AG04450 (cell line): Measurements from ENCODE around the gene MMP24OS. TPM values are rescaled to one million over a fixed set of nuclear protein-coding genes. Genes with fewer than 3 reads are reported as not detected.

Experiments used
- CTCF ChIA-PET: fragments of 300-600, 350-600 bp; formaldehyde crosslinking; extraction: SDS; loops from one replicate; lab custom pipeline; 2022; ENCODE audit warnings: antibody characterized with exemption, inconsistent platforms; lab: Charles Lee
- POLR2A ChIA-PET: fragments of 350-600 bp; formaldehyde crosslinking; extraction: SDS; loops from one replicate; lab custom pipeline; 2021; ENCODE audit warnings: antibody characterized with exemption, inconsistent platforms; lab: Yijun Ruan, JAX
- DNase-seq: peaks from one replicate; pipeline ENCODE4 v3.0.0-alpha.2; 2011; ENCODE audit warnings: low read depth, low spot score
- H3K27ac ChIP-seq: one replicate; pipeline ENCODE4 v1.5.1; 2012; ENCODE audit warnings: low read depth, low read length, control low read depth
- H3K27me3 ChIP-seq: one replicate; pipeline ENCODE4 v1.6.0; 2012; ENCODE audit warnings: low read length; ENCODE audit not compliant: control insufficient read depth, insufficient read depth
- H3K4me3 ChIP-seq: 2 replicates; pipeline ENCODE4 v1.5.1; 2011; ENCODE audit warnings: mild to moderate bottlenecking, low read depth, low read length, control low read depth
- H3K9me3 ChIP-seq: 2 replicates; pipeline ENCODE4 v1.5.1; 2012; ENCODE audit warnings: low read length; ENCODE audit not compliant: control insufficient read depth, insufficient read depth
- polyA plus RNA-seq: library from polyadenylated mRNA; depleted of rRNA; stranded (reverse); fragments of >200 nt; gene quantifications from 2 replicates; pipeline ENCODE4 v1.2.3, GENCODE V29; 2011
- TF ChIP-seq, protein P1 (sequence below): IDR thresholded peaks from 2 replicates; pipeline ENCODE4 v1.5.1; 2011; ENCODE audit warnings: low read depth, low read length, control low read depth, inconsistent platforms

MMP24OS gene
- polyA plus RNA-seq, 1 experiment: 35.3 TPM

DNA sequence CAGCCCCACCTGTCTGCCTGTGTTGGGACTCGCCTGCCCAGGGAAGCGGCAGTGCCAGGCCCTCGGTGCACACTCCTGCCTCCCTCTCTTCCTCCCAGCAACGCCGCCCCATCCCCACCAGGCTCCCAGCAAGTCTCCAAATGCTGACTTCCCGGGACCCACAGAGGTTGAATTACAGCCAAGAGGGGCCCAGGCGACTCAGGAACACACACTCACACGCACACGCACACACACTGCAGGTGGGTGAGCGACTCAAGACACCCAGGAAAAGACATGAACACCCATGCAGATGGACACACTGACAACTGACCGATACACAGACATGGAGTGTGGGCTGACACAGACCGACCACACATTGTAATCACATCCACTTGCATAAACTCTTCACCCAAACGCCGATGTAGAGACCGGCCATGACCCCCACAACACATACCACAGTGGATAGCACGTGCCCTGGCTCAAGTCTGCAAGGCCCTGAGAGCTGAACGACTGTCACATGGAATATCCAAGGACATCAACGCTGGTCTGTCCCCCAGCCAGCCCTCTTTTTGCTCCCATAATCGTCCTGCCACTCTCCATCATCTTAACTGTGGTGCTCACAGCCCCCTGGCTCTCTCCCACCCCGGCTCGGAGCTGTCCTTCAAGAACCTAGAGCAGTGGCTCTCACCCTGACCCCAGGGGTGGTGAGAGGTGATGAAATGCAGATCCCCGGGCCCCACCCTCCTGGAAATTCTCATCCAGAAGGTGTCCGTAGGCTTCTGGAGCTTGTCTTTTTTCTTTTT, 14.8 kb upstream of the MMP24OS start:
- TF ChIP-seq, protein P1, sequence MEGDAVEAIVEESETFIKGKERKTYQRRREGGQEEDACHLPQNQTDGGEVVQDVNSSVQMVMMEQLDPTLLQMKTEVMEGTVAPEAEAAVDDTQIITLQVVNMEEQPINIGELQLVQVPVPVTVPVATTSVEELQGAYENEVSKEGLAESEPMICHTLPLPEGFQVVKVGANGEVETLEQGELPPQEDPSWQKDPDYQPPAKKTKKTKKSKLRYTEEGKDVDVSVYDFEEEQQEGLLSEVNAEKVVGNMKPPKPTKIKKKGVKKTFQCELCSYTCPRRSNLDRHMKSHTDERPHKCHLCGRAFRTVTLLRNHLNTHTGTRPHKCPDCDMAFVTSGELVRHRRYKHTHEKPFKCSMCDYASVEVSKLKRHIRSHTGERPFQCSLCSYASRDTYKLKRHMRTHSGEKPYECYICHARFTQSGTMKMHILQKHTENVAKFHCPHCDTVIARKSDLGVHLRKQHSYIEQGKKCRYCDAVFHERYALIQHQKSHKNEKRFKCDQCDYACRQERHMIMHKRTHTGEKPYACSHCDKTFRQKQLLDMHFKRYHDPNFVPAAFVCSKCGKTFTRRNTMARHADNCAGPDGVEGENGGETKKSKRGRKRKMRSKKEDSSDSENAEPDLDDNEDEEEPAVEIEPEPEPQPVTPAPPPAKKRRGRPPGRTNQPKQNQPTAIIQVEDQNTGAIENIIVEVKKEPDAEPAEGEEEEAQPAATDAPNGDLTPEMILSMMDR: no peak
- ChIA-PET CTCF (interaction anchor here (0.7 to 0.9 kb wide), 2 partner anchors 11 to 24 kb away, joined by 3 read pairs; no protein-coding TSS in a partner anchor), POLR2A (interaction anchor here (1.1 kb wide), 1 partner anchor 8 kb away, joined by 5 read pairs; the partner anchor contains the start of gene EIF6)
- no peak overlapping the region for H3K27ac ChIP-seq
- H3K4me3 ChIP-seq: no peak overlapping the region
- DNase-seq: no peak
- no peaks in the 10 kb centered on the region for H3K9me3 ChIP-seq
- no peaks in the 10 kb centered on the region for H3K27me3 ChIP-seq

GRCh38 chr20:35291654-35292503, 14.0 kb upstream of the MMP24OS start, which contains the start of gene FAM83C:
Gene FAM83C (minus strand): TSS chr20:35292425. CDS start chr20:35292304, 121 bp downstream.
- no peak within 1 kb of the TSS for H3K4me3 ChIP-seq
- DNase-seq: no peak
- CTCF ChIA-PET: no interaction called here
- H3K27me3 ChIP-seq: no peaks in the 10 kb centered on the region
- POLR2A ChIA-PET: no interaction called here
- no peaks in the 10 kb centered on the region for H3K9me3 ChIP-seq
- H3K27ac ChIP-seq: no peak within 1 kb of the TSS
- TF ChIP-seq, protein P1: no peak

- ChIA-PET CTCF (no interaction called here), POLR2A (interaction anchor here (0.6 kb wide), 2 partner anchors 29 to 159 kb away, joined by 5 to 13 read pairs; no protein-coding TSS in a partner anchor)
- no peak overlapping the region for H3K4me3 ChIP-seq
- TF ChIP-seq, protein P1: no peak
- DNase-seq: no peak
- no peak overlapping the region for H3K27ac ChIP-seq
- no peaks in the 10 kb centered on the region for H3K9me3 ChIP-seq
- H3K27me3 ChIP-seq: no peaks in the 10 kb centered on the region
Measured at GRCh38 chr20:35290887-35291417, 13.0 kb upstream of the MMP24OS start.

- no peak for DNase-seq
- Histone ChIP-seq H3K9me3 (no peaks in the 10 kb centered on the region), H3K4me3 (no peak overlapping the region), H3K27me3 (no peaks in the 10 kb centered on the region), H3K27ac (no peak overlapping the region)
- ChIA-PET CTCF (interaction anchor here (0.6 to 1.2 kb wide), 2 partner anchors 149 to 154 kb away, joined by 4 to 5 read pairs; no protein-coding TSS in a partner anchor), POLR2A (interaction anchor here (0.6 to 1.1 kb wide), 3 partner anchors 12 to 28 kb away, joined by 3 to 13 read pairs (median 6); partner anchors contain the start of gene MMP24OS)
- TF ChIP-seq, protein P1: no peak
Measured at GRCh38 chr20:35290186-35290886, 12.4 kb upstream of the MMP24OS start.
